NCI-H2107 (cell line): ENCODE measurements around the gene PREP.
"Not testable (repeated sequence)": the region's sequence is repeated elsewhere in the genome, so short reads cannot be mapped to it uniquely, and the experiment has no call there.

Source experiments
- DNase-seq: peaks from one replicate; lab custom pipeline; 2025; lab: John Stamatoyannopoulos, UW

PREP gene

GRCh38 chr6:105263685-105264610 lies 138.9 kb downstream of the PREP start:
- no peak for DNase-seq

- peak; percentile 53 for DNase-seq
Measured at GRCh38 chr6:105259913-105260889, 142.7 kb downstream of the PREP start.

- no peak for DNase-seq
Measured at GRCh38 chr6:105258816-105259215, 144.1 kb downstream of the PREP start.

GRCh38 chr6:105257340-105257739 lies 145.5 kb downstream of the PREP start:
- no peak for DNase-seq

GRCh38 chr6:105256619-105257018 lies 146.3 kb downstream of the PREP start:
- DNase-seq = no peak

GRCh38 chr6:105253787-105254186 lies 149.1 kb downstream of the PREP start:
- DNase-seq = no peak

GRCh38 chr6:105251689-105252088 lies 151.2 kb downstream of the PREP start:
- DNase-seq = no peak

GRCh38 chr6:105250533-105250932 lies 152.3 kb downstream of the PREP start:
- DNase-seq = no peak

- no peak for DNase-seq
Measured at GRCh38 chr6:105243487-105243886, 159.4 kb downstream of the PREP start.

- DNase-seq = no peak
Measured at GRCh38 chr6:105235155-105235554, 167.7 kb downstream of the PREP start.

GRCh38 chr6:105231771-105232170 lies 171.1 kb downstream of the PREP start:
- DNase-seq = not testable (repeated sequence)
